T-helper 1 cell (primary cell): ENCODE measurements around the gene PPP2R5D.
A peak's percentile ranks its signal among the peaks of the same experiment; 100 is the strongest.
"Not testable (repeated sequence)": the region's sequence is repeated elsewhere in the genome, so short reads cannot be mapped to it uniquely, and the experiment has no call there.

Experiments
- DNase-seq, 5 donors: peaks; one replicate each; pipeline ENCODE4 v3.0.0-alpha.2; 2012 to 2020

PPP2R5D gene

GRCh38 chr6:43033496-43034189 is 49.3 kb downstream of the PPP2R5D start:
- DNase-seq: no peak

GRCh38 chr6:43034190-43034525 is 49.8 kb downstream of the PPP2R5D start:
- DNase-seq: no peak

- DNase-seq: no peak
Observed at GRCh38 chr6:43035495-43036194, 51.3 kb downstream of the PPP2R5D start.

GRCh38 chr6:43036712-43037111 is 52.3 kb downstream of the PPP2R5D start:
- no peak for DNase-seq

GRCh38 chr6:43037197-43037596 is 52.8 kb downstream of the PPP2R5D start:
- DNase-seq: no peak

- DNase-seq: no peak
Observed at GRCh38 chr6:43037706-43038105, 53.3 kb downstream of the PPP2R5D start.

- DNase-seq: no peak
Observed at GRCh38 chr6:43038727-43039126, 54.4 kb downstream of the PPP2R5D start.

GRCh38 chr6:43040542-43041257 is 56.3 kb downstream of the PPP2R5D start:
- no peak for DNase-seq

- DNase-seq: not testable (repeated sequence)
Observed at GRCh38 chr6:43041475-43041874, 57.1 kb downstream of the PPP2R5D start.

- DNase-seq: no peak
Observed at GRCh38 chr6:43043310-43043709, 58.9 kb downstream of the PPP2R5D start.

GRCh38 chr6:43045371-43045930 is 61.1 kb downstream of the PPP2R5D start:
- DNase-seq: no peak

- no peak for DNase-seq
Observed at GRCh38 chr6:43047998-43048397, 63.6 kb downstream of the PPP2R5D start.

GRCh38 chr6:43050981-43051380 is 66.6 kb downstream of the PPP2R5D start:
- DNase-seq: no peak

GRCh38 chr6:43052225-43052841 is 68.0 kb downstream of the PPP2R5D start:
- DNase-seq: no peak

GRCh38 chr6:43052842-43053544 is 68.6 kb downstream of the PPP2R5D start:
- peak in 1 of 5 donors; percentile 18 for DNase-seq

- peak; percentile 79 to 94 (median 84) for DNase-seq
Observed at GRCh38 chr6:43053545-43054205, 69.3 kb downstream of the PPP2R5D start, which contains the start of gene CUL7. CUL7 (minus strand) TSS chr6:43053851; CDS start chr6:43052788, 1,063 bp downstream.

GRCh38 chr6:43054206-43054943 is 70.0 kb downstream of the PPP2R5D start:
- no peak for DNase-seq

GRCh38 chr6:43055966-43056365 is 71.6 kb downstream of the PPP2R5D start:
- DNase-seq: no peak

- no peak for DNase-seq
Observed at GRCh38 chr6:43058531-43058930, 74.2 kb downstream of the PPP2R5D start.

- peak; percentile 94 to 99 (median 96) for DNase-seq
Observed at GRCh38 chr6:43059168-43060033, 75.0 kb downstream of the PPP2R5D start, which contains the start of the genes KLC4 and MRPL2. KLC4 (plus strand) TSS chr6:43059631; CDS start chr6:43061336, 1,705 bp downstream. MRPL2 (minus strand) TSS chr6:43059434; CDS start chr6:43059381, 53 bp downstream.
